Measurements from ENCODE around the gene PTPRN. TPM values are rescaled to one million over a fixed set of nuclear protein-coding genes. Genes with fewer than 3 reads are reported as not detected.

The PTPRN gene
- total RNA-seq, 1 experiment from 2014 or later, result not detected

DNA sequence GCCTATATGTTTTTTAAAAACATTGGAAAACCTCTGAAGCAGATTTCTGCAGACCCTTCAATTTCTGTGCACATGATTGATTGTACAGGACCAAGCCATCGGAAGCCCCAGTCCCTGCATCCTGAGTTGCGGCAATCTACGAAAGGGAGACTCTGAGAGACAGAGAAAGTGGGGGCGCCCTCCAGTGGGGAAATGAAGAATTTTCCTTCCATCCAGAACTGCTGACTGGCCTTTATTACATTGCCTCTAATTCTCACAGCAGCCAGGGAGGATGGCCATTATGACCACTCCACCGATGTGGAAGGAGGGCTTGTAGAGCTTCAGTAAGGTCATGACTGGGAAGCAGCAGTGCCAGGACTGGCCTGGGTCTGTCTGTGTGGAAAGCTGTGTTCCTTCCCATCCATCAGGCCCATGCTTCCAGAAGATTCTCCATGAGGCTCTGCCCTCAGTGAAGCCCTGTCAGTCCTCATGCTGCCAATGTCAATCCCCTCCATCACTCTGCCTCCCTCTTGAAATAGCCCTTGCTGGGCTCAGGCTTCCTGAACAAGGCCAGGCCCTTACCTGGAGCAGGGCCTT lies 43.3 kb upstream of the PTPRN start:
- ChIA-PET RAD21 (ENCODE audit: low non-redundant PET in 1 of 2, low total read pairs in 2 of 2, uncharacterized antibody in 2 of 2, unreplicated experiment in 2 of 2) (no interaction called here), CTCF (no interaction called here), POLR2A (no interaction called here)
- no peak overlapping the region for H3K27ac ChIP-seq (ENCODE audit: low read depth, low read length)
- H2AFZ ChIP-seq (ENCODE audit: low read depth, low read length, poor library complexity, severe bottlenecking), result peak overlapping the region; percentile 40
- no peak overlapping the region for H3K9ac ChIP-seq (ENCODE audit: low read length)
- TF ChIP-seq CTCF (IDR thresholded peaks at IDR 0.05 in 2 of 3, conservative IDR thresholded peaks at IDR 0.05 in 1 of 3; ENCODE audit: borderline replicate concordance in 1 of 3, insufficient read depth in 1 of 3, low read depth in 2 of 3, low read length in 2 of 3), result peak; percentile 74 to 94 (median 87)
- TF ChIP-seq RAD21 (IDR thresholded peaks at IDR 0.05; ENCODE audit: low read depth), result peak; percentile 84
- no peak for TF ChIP-seq JUND (IDR thresholded peaks at IDR 0.05)
- TF ChIP-seq, protein P1, sequence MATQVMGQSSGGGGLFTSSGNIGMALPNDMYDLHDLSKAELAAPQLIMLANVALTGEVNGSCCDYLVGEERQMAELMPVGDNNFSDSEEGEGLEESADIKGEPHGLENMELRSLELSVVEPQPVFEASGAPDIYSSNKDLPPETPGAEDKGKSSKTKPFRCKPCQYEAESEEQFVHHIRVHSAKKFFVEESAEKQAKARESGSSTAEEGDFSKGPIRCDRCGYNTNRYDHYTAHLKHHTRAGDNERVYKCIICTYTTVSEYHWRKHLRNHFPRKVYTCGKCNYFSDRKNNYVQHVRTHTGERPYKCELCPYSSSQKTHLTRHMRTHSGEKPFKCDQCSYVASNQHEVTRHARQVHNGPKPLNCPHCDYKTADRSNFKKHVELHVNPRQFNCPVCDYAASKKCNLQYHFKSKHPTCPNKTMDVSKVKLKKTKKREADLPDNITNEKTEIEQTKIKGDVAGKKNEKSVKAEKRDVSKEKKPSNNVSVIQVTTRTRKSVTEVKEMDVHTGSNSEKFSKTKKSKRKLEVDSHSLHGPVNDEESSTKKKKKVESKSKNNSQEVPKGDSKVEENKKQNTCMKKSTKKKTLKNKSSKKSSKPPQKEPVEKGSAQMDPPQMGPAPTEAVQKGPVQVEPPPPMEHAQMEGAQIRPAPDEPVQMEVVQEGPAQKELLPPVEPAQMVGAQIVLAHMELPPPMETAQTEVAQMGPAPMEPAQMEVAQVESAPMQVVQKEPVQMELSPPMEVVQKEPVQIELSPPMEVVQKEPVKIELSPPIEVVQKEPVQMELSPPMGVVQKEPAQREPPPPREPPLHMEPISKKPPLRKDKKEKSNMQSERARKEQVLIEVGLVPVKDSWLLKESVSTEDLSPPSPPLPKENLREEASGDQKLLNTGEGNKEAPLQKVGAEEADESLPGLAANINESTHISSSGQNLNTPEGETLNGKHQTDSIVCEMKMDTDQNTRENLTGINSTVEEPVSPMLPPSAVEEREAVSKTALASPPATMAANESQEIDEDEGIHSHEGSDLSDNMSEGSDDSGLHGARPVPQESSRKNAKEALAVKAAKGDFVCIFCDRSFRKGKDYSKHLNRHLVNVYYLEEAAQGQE (IDR thresholded peaks at IDR 0.05; ENCODE audit: low read depth), result no peak
- H3K79me2 ChIP-seq (ENCODE audit: insufficient read depth, low read length), result no peaks in the 10 kb centered on the region
- peaks cover 3% of the 10 kb centered on the region; the same call in 1 of the 2 replicates for H3K27me3 ChIP-seq (ENCODE audit: insufficient read depth, low read length)
- H3K4me1 ChIP-seq (ENCODE audit: control insufficient read depth in 1 of 2, insufficient read depth in 2 of 2, low read length in 2 of 2), result no peaks in the 10 kb centered on the region
- no peaks in the 10 kb centered on the region for H4K20me1 ChIP-seq (ENCODE audit: insufficient read depth)
- no peaks in the 10 kb centered on the region for H3K36me3 ChIP-seq (ENCODE audit: control insufficient read depth in 1 of 2, insufficient read depth in 2 of 2, low read length in 2 of 2)
- intact Hi-C loops (cut with micrococcal nuclease), result loop anchor here (2.0 kb wide), 1 partner anchor 192 kb away; the partner anchor contains the start of gene NHEJ1
- no peaks in the 10 kb centered on the region for H3K9me2 ChIP-seq (ENCODE audit: insufficient read depth)
- no TSS peak for BruUV-seq (replicated peaks)
- H3K9me3 ChIP-seq (ENCODE audit: control insufficient read depth in 1 of 2, insufficient read depth in 1 of 2, low read depth in 1 of 2, low read length in 2 of 2), result no peaks in the 10 kb centered on the region
- no peak overlapping the region for H3K4me3 ChIP-seq (replicated peaks in 1 of 2; ENCODE audit: low read depth in 1 of 2, low read length in 2 of 2)
- ATAC-seq (peak; percentile 96), DNase-seq (ENCODE audit: low read depth, low spot score) (peak; percentile 53)
- peak overlapping the region; percentile 43 for H3K4me2 ChIP-seq (ENCODE audit: low read length)

Measured in HCT116 (cell line).